Pons (tissue), 1 donor: ENCODE data around the gene TULP4.
"Not testable (repeated sequence)": the region's sequence is repeated elsewhere in the genome, so short reads cannot be mapped to it uniquely, and the experiment has no call there.

Source experiments
- DNase-seq: peaks from one replicate; pipeline ENCODE4 v3.0.0-alpha.2; 2016; ENCODE audit warnings: low spot score

The TULP4 gene

DNA sequence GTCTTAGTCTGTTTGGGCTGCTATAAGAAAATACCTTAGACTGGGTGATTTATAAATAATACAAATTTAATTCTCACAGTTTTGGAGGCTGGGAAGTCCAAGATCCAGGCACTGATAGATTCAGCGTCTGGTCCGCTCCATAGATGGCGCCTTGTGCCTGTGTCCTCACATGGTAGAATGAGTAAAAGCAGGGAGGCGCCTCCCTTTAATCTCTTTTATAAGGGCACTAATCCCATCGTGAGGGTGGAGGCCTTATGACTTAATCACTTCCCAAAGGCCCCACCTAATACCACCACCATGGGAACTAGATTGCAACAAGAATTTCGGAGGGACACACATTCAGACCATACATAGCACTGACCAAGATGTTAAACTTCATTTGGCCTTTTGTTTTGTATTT, 156.4 kb downstream of the TULP4 start:
- no peak for DNase-seq

- not testable (repeated sequence) for DNase-seq
Measured at GRCh38 chr6:158470023-158470422, 157.8 kb downstream of the TULP4 start.

DNA sequence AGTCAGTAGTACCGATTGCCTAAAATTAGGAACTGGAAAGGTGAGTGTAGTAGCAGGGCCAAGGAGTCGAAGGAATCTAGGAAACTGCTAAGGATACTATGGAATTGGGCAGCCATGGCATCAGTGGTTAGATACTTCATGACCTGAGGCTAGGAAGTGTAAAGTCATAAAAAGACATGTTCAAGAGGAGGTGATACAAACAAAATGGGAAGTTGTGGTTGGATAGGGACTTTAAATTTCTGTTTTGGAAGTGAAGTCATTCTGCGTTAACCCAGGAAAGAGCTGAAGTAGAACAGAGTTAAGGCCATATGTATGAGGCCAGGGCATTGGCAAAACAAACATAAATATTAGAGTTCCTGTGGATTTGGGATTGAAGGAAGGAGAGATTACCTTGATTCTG, 159.1 kb downstream of the TULP4 start:
- DNase-seq: no peak

GRCh38 chr6:158472447-158472846, 160.2 kb downstream of the TULP4 start:
- DNase-seq: no peak

GRCh38 chr6:158474961-158475343, 162.7 kb downstream of the TULP4 start:
- no peak for DNase-seq

- no peak for DNase-seq
Measured at GRCh38 chr6:158475344-158476302, 163.4 kb downstream of the TULP4 start.

DNA sequence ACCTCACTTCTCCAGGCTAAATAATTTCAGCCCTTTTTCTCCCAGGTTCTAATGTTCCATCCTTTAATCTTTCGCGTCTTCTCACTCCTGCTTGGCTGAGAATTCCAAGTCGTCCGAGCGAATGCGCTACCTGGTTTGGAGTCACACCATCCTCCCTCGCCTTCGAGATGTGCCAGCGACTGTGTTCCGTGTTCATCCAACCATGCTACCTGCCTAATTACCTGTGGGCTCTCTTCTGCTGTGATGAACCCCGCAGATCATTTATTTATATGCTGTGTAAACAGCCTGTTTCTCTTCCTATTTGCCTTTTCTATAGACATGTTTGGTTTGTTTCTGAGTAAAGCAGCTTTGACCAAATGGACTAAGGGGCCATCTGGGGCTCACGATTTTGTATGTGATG, 164.1 kb downstream of the TULP4 start:
- no peak for DNase-seq

DNA sequence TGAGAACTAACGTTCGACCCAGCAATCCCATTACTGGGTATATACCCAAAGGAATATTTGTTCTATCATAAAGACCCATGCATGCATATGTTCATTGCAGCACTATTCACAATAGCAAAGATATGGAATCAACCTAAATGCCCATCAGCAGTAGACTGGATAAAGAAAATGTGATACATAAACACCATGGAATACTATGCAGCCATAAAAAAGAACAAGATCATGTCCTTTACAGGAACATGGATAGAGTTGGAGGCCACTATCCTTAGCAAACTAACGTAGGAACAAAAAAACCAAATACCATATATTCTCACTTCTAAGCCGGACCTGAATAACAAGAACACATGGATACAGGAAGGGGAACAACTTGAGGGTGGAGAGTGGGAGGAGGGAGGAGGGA, 165.5 kb downstream of the TULP4 start:
- not testable (repeated sequence) for DNase-seq

DNA sequence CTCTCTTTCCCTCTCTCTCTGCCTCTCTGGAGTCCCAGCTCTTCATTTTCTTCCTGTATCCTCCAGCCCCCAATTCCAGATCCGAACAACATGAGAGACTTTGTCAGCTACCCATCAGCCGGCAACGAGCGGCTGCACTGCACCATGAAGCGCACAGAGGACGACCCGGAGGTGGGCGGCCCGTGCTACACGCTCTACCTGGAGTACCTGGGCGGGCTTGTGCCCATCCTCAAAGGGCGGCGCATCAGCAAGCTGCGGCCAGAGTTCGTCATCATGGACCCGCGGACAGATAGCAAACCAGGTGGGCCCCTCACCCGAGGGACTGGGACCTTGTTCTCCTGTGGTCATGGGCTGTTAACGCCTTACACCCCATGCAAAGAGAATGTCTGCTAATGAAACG, 168.7 kb downstream of the TULP4 start:
- no peak for DNase-seq

DNA sequence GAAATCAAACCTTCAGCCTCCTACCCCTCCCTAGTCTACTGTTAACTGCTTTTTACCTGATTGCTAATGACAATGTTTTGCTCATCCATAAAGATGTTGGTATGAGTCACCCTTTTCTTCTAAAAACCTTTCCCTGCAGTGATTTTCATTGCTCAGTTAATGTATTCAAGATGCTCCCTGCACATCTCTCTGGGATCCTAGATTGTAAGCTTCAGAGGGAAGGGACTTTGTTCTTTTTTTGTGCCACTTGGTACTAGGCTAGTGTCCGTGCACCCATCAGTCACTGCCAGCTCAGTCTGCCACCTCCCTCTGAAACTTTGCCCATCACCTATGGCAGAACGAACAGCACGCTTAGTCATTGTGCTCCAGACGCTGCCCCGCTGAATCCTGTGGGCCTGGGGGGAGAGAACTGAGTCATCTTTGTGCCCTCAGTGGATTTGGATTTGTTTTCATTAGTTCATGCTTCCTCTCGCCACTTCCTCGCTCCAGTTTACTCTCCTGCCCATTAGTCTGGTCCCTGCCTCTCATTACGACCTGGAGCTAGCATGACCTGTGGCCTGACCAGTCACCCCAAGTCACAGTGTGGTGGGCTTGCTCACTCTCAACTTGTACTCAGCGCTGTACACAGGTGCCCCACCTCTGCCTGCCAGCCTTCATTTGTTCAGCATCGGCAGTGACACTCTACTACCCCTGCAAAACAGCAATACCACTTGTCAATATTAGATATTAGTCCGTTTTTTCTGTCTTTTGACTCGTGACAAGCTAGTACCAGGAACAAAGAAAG, 169.6 kb downstream of the TULP4 start:
- DNase-seq: no peak

- DNase-seq: no peak
Measured at GRCh38 chr6:158485431-158485830, 173.2 kb downstream of the TULP4 start.

GRCh38 chr6:158487495-158487894, 175.2 kb downstream of the TULP4 start:
- DNase-seq: no peak

- DNase-seq: no peak
Measured at GRCh38 chr6:158488065-158488464, 175.8 kb downstream of the TULP4 start.

- DNase-seq: no peak
Measured at GRCh38 chr6:158489441-158489840, 177.2 kb downstream of the TULP4 start.

- no peak for DNase-seq
Measured at GRCh38 chr6:158492881-158493280, 180.6 kb downstream of the TULP4 start.

DNA sequence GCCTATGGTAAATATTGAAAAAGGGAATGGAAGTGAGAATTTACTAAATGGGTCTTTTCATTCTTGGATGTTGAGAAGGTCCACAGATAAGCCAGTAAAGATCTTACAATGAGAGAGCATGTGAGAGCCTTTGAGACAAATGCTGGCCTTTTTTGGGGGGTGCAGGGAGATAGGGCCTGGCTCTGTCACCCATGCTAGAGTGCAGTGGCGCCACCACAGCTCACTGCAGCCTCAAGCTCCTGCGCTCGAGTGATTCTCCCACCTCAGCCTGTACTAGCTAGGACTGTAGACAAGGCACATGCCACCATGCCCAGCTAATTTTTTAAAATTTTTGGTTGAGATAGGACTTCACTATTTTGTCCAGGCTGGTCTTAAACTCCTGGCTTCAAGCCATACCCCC, 184.4 kb downstream of the TULP4 start:
- DNase-seq: no peak

DNA sequence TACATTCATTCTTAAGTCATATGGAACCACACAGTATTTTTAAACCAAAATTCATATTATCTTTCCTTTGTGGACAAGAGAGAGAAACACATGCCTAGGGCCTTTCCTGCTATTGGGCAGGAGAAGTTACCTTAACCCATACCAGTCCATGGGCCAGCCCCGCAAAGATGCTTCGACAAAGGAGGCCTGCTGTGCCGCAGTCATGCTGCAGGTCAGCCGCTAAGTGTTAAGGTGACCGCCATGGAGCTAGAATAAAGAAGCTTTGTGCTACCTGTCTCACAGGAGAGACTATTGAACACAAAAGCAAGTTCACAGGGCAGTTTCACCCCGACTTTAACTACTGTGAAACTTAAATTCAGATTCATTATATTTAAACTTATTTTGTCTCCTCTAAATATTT, 185.4 kb downstream of the TULP4 start:
- DNase-seq: no peak

GRCh38 chr6:158498362-158498761, 186.1 kb downstream of the TULP4 start:
- no peak for DNase-seq

DNA sequence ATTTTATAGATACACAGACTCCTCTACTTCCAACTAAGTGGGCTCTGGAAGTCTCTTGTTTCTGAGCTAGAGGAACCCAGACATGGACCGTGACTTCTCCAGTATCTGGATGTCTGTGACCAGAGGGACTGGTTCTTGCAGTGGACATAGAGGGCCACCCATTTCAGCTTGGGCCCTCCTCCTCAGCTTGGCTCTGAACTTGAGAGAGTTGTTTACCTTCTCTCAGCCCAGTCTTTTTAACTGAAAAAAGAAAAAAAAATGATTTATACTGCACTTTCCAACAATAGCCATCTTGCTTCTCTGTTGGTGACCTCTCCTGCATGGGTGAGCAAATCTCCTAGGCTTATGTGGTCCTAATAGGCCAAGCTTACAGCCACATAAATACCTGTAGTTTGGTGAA, 187.3 kb downstream of the TULP4 start:
- no peak for DNase-seq

DNA sequence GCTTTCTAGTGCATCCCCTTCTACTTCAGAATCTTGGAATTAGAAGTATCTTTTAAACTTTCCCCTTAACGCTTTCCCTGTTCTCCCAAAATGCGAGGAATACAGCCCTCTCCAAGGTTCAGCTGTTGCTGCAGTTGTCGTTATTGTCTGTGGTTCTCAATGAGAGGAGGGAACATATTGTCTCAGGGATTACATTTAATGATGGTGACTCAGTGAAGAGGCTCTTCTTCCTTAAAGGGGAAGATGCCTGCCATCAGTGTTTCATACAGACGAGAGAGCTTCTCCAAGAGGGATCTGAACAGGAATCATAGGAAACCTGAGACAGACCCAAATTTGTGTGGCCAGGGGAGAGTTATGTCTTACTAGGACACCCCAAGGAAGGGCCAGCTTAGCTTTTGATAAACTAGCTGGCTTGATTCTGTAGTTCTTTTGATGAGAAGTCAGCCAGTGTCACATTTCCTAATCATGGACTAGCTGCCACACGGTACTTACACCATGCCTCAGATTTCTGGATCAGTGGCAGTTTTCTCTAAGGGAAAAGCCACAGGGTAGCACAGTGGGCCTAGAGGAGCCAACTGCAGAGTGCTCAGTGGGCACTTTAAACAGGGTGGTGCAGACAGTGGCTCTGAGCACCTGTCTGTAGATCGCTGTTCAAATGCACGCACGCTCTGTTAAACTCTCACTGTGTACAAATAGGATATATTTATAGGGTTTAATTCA, 187.9 kb downstream of the TULP4 start:
- DNase-seq: no peak

DNA sequence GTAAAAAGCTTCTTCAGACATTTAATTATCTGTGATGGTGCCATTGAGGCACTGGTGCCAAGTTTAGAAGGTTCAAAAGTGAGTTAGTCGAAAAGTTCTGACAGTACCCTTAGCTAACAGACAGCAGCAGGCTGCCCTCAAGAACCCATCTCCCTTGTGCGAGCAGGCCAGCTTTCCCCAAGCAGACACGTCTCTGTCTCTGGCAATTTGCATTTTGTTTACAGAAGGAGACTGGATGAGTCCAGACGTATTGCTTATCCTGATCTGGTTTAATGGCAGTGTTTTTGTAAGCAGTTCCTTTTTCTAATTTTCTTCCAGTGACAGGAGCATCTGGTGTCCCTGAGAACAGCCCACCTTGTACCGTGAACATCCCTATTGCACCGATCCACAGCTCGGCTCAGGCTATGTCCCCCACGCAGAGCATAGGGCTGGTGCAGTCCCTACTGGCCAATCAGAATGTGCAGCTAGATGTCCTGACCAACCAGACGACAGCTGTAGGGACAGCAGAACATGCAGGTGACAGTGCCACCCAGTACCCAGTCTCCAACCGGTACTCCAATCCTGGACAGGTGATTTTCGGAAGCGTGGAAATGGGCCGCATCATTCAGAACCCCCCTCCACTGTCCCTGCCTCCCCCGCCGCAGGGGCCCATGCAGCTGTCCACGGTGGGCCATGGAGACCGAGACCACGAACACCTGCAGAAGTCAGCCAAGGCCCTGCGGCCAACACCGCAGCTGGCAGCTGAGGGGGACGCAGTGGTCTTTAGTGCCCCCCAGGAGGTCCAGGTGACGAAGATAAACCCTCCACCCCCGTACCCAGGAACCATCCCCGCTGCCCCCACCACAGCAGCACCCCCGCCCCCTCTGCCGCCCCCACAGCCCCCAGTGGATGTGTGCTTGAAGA, 189.3 kb downstream of the TULP4 start:
- DNase-seq: peak; percentile 45
